ENCODE results near the gene GPS1. TPM values are rescaled to one million over a fixed set of nuclear protein-coding genes. Genes with fewer than 3 reads are reported as not detected.

GPS1 gene
- total RNA-seq, 1 experiment from 2014 or later = 181 TPM

GRCh38 chr17:82098169-82098938 lies 46.7 kb downstream of the GPS1 start, which contains the start of gene FASN (continued):
- TF ChIP-seq CDX4 (CRISPR knock-in tag; IDR thresholded peaks at IDR 0.05; ENCODE audit: borderline replicate concordance) = no peak
- TF ChIP-seq ZNF425 (CRISPR knock-in tag; conservative IDR thresholded peaks at IDR 0.05) = no peak
- TF ChIP-seq SMAD3 (CRISPR knock-in tag; IDR thresholded peaks at IDR 0.05; ENCODE audit: borderline replicate concordance) = no peak
- TF ChIP-seq NFATC4 (CRISPR knock-in tag; IDR thresholded peaks at IDR 0.05) = peak; percentile 28; the same call in 1 of the 2 replicates
- TF ChIP-seq ATF1 (CRISPR knock-in tag; IDR thresholded peaks at IDR 0.05) = no peak; the same call in 1 of the 2 replicates
- TF ChIP-seq ZNF396 (CRISPR knock-in tag; IDR thresholded peaks at IDR 0.05; ENCODE audit: borderline replicate concordance) = no peak
- no peak for TF ChIP-seq PREB (CRISPR knock-in tag; IDR thresholded peaks at IDR 0.05; ENCODE audit: borderline replicate concordance)
- TF ChIP-seq NR1H2 (CRISPR knock-in tag; IDR thresholded peaks at IDR 0.05) = no peak
- TF ChIP-seq JAZF1 (CRISPR knock-in tag; IDR thresholded peaks at IDR 0.05) = no peak
- no peak for TF ChIP-seq ZNF138 (CRISPR knock-in tag; conservative IDR thresholded peaks at IDR 0.05)
- TF ChIP-seq AR (CRISPR knock-in tag; IDR thresholded peaks at IDR 0.05) = no peak
- TF ChIP-seq HMGA2 (CRISPR knock-in tag; IDR thresholded peaks at IDR 0.05) = no peak
- no peak for TF ChIP-seq PRDM15 (CRISPR knock-in tag; IDR thresholded peaks at IDR 0.05)
- peak; percentile 11; the same call in 1 of the 2 replicates for TF ChIP-seq FOXP4 (CRISPR knock-in tag; IDR thresholded peaks at IDR 0.05)
- TF ChIP-seq TCF7 (CRISPR knock-in tag; IDR thresholded peaks at IDR 0.05; ENCODE audit: low read depth) = no peak
- TF ChIP-seq ELF4 (CRISPR knock-in tag; IDR thresholded peaks at IDR 0.05; ENCODE audit: low read depth) = no peak
- no peak for TF ChIP-seq ZBTB43 (CRISPR knock-in tag; IDR thresholded peaks at IDR 0.05)
- TF ChIP-seq MXD4 (CRISPR knock-in tag; IDR thresholded peaks at IDR 0.05; ENCODE audit: borderline replicate concordance) = no peak
- no peak for TF ChIP-seq E2F4 (CRISPR knock-in tag; IDR thresholded peaks at IDR 0.05; ENCODE audit: borderline replicate concordance, low read depth)
- no peak for TF ChIP-seq ZNF219 (CRISPR knock-in tag; IDR thresholded peaks at IDR 0.05; ENCODE audit: borderline replicate concordance)
- TF ChIP-seq ZSCAN18 (CRISPR knock-in tag; IDR thresholded peaks at IDR 0.05) = no peak
